Spleen (tissue), 7 donors: ENCODE measurements around the gene DSC3.

ENCODE experiments used
- CTCF ChIP-seq, 11 experiments: fragments of 200-600 bp in 7 of 11; fragments of 450-650 bp in 4 of 11; sonication (generic) in 4 of 11; IDR thresholded peaks in 8 of 11; conservative IDR thresholded peaks in 3 of 11; 1 replicate in 7 of 11; 2 replicates in 4 of 11; pipeline versions ENCODE4 v1.4.0 to v1.8.0; 2016 to 2021; ENCODE audit warnings: antibody characterized with exemption in 11 of 11, inconsistent platforms in 4 of 11, mild to moderate bottlenecking in 1 of 11
- POLR2A ChIP-seq, 3 donors: fragments of 450-650 bp; IDR thresholded peaks; one replicate each; pipeline ENCODE4 v1.5.1; 2017; ENCODE audit warnings: antibody characterized with exemption in 3 of 3, mild to moderate bottlenecking in 1 of 3
- POLR2AphosphoS5 ChIP-seq, 3 donors: sonication (generic); formaldehyde crosslinking; IDR thresholded peaks; one replicate each; pipeline ENCODE4 v1.5.1; 2017; ENCODE audit warnings: antibody characterized with exemption in 3 of 3
- donor health status: DM: no; HTN: no; CAD: no; lungs with moderate emphysema.
- donor health status: DM: no; HTN: no; CAD: no.
- donor health status: DM: no; HTN: no; CAD: no.

- TF ChIP-seq CTCF (IDR thresholded peaks at IDR 0.05 in 8 of 11, conservative IDR thresholded peaks at IDR 0.05 in 3 of 11), result no peak
- TF ChIP-seq POLR2A (IDR thresholded peaks at IDR 0.05), result no peak
- TF ChIP-seq POLR2AphosphoS5 (IDR thresholded peaks at IDR 0.05), result no peak
These were observed 51.1 kb downstream of the DSC3 start for GRCh38 chr18:30991397-30991796.
